GM12878 (cell line): Measurements from ENCODE around the gene CCSER2. TPM values are rescaled to one million over a fixed set of nuclear protein-coding genes. Genes with fewer than 3 reads are reported as not detected.

Experiments used
- NBN ChIP-seq: fragments of 450-650 bp; IDR thresholded peaks from 2 replicates; pipeline ENCODE4 v1.6.1; 2016
- NR2F1 ChIP-seq: fragments of 450-650 bp; conservative IDR thresholded peaks from 2 replicates; pipeline ENCODE4 v1.6.1; 2017; ENCODE audit warnings: mild to moderate bottlenecking
- TCF7 ChIP-seq: IDR thresholded peaks from 2 replicates; pipeline ENCODE4 v1.6.1; 2014; ENCODE audit warnings: antibody characterized with exemption, borderline replicate concordance
- YBX1 ChIP-seq: fragments of 450-650 bp; IDR thresholded peaks from 2 replicates; pipeline ENCODE4 v1.6.1; 2016; ENCODE audit warnings: antibody characterized with exemption
- ZSCAN29 ChIP-seq: fragments of 450-650 bp; IDR thresholded peaks from 2 replicates; pipeline ENCODE4 v1.6.1; 2017; ENCODE audit warnings: mild to moderate bottlenecking, moderate library complexity
- polyA plus RNA-seq, 11 experiments: library from polyadenylated mRNA; depleted of rRNA in 4 of 11; unstranded in 6 of 11; stranded (reverse) in 5 of 11; fragments of >200 nt; fragmentation: Nextera tagmentation in 4 of 11; fragmentation: Illumina TruSeq in 1 of 11; extraction: Ambion mirVana in 4 of 11; extraction: Trizol in 1 of 11; gene quantifications; 1 replicate in 1 of 11; 2 replicates in 10 of 11; pipeline versions ENCODE4 v1.2.1 to v1.2.3, GENCODE V29; 2011 to 2016; ENCODE audit warnings: inconsistent platforms in 2 of 11, missing spikeins in 2 of 11, low read depth in 1 of 11
- total RNA-seq, 4 experiments: library from RNA; depleted of rRNA in 3 of 4; stranded (reverse); fragments of >200 nt in 3 of 4; fragmentation: Illumina TruSeq in 1 of 4; extraction: Trizol in 1 of 4; gene quantifications; 2 replicates each; pipeline versions ENCODE4 v1.2.1 to v1.2.3, GENCODE V29; 2013 to 2021
- TF ChIP-seq, protein P1 (sequence below): fragments of 450-650 bp; IDR thresholded peaks from 2 replicates; pipeline ENCODE4 v1.6.1; 2016; ENCODE audit warnings: mild to moderate bottlenecking, moderate library complexity, borderline replicate concordance
- TF ChIP-seq, protein P2 (sequence below): IDR thresholded peaks from 2 replicates; pipeline ENCODE4 v1.6.1; 2011; ENCODE audit warnings: borderline replicate concordance, low read depth, mild to moderate bottlenecking, moderate library complexity, low read length; ENCODE audit not compliant: insufficient read depth, poor library complexity, severe bottlenecking
- TF ChIP-seq, protein P3 (sequence below): fragments of 450-650 bp; conservative IDR thresholded peaks from 2 replicates; pipeline ENCODE4 v1.6.1; 2017; ENCODE audit warnings: mild to moderate bottlenecking, moderate library complexity

CCSER2 gene
- total and polyA plus RNA-seq, 10 of the 15 experiments (the other 5 are each of a cell fraction or from before 2014, with no cell fraction given) = 4.7 to 18.8 (median 13.2) TPM

DNA sequence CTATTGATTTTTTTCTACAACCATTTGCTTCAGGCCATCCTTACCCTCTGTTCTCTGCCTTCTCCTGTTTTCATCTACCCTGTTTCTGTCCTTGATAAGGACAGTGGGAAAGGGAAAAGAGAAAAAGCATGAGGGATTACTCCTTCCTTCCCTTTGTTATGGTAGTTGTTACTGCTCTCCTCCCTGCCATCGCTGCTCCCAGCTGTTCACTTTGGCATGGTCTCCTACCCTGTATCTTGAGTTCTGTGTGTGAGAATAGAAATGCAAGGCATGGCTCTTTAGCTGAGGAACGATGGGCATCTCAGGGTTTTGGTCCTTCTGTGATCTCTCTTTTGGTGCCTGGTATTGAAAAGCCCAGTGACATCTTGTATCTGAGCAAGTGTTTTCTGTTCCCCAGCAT, 6.4 kb downstream of the CCSER2 start (continued):
- TF ChIP-seq, protein P1, sequence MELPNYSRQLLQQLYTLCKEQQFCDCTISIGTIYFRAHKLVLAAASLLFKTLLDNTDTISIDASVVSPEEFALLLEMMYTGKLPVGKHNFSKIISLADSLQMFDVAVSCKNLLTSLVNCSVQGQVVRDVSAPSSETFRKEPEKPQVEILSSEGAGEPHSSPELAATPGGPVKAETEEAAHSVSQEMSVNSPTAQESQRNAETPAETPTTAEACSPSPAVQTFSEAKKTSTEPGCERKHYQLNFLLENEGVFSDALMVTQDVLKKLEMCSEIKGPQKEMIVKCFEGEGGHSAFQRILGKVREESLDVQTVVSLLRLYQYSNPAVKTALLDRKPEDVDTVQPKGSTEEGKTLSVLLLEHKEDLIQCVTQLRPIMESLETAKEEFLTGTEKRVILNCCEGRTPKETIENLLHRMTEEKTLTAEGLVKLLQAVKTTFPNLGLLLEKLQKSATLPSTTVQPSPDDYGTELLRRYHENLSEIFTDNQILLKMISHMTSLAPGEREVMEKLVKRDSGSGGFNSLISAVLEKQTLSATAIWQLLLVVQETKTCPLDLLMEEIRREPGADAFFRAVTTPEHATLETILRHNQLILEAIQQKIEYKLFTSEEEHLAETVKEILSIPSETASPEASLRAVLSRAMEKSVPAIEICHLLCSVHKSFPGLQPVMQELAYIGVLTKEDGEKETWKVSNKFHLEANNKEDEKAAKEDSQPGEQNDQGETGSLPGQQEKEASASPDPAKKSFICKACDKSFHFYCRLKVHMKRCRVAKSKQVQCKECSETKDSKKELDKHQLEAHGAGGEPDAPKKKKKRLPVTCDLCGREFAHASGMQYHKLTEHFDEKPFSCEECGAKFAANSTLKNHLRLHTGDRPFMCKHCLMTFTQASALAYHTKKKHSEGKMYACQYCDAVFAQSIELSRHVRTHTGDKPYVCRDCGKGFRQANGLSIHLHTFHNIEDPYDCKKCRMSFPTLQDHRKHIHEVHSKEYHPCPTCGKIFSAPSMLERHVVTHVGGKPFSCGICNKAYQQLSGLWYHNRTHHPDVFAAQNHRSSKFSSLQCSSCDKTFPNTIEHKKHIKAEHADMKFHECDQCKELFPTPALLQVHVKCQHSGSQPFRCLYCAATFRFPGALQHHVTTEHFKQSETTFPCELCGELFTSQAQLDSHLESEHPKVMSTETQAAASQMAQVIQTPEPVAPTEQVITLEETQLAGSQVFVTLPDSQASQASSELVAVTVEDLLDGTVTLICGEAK = no peak
- no peak for TF ChIP-seq ZSCAN29
- no peak for TF ChIP-seq NR2F1
- TF ChIP-seq, protein P2, sequence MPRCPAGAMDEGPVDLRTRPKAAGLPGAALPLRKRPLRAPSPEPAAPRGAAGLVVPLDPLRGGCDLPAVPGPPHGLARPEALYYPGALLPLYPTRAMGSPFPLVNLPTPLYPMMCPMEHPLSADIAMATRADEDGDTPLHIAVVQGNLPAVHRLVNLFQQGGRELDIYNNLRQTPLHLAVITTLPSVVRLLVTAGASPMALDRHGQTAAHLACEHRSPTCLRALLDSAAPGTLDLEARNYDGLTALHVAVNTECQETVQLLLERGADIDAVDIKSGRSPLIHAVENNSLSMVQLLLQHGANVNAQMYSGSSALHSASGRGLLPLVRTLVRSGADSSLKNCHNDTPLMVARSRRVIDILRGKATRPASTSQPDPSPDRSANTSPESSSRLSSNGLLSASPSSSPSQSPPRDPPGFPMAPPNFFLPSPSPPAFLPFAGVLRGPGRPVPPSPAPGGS = no peak
- TF ChIP-seq YBX1 = no peak
- TF ChIP-seq TCF7 = no peak
- TF ChIP-seq NBN = no peak
- TF ChIP-seq, protein P3, sequence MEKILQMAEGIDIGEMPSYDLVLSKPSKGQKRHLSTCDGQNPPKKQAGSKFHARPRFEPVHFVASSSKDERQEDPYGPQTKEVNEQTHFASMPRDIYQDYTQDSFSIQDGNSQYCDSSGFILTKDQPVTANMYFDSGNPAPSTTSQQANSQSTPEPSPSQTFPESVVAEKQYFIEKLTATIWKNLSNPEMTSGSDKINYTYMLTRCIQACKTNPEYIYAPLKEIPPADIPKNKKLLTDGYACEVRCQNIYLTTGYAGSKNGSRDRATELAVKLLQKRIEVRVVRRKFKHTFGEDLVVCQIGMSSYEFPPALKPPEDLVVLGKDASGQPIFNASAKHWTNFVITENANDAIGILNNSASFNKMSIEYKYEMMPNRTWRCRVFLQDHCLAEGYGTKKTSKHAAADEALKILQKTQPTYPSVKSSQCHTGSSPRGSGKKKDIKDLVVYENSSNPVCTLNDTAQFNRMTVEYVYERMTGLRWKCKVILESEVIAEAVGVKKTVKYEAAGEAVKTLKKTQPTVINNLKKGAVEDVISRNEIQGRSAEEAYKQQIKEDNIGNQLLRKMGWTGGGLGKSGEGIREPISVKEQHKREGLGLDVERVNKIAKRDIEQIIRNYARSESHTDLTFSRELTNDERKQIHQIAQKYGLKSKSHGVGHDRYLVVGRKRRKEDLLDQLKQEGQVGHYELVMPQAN = no peak
- TF ChIP-seq, all 136 proteins: peak for 0
